ENCODE measurements around the gene AFG1L.
"Not testable (repeated sequence)": the region's sequence is repeated elsewhere in the genome, so short reads cannot be mapped to it uniquely, and the experiment has no call there.

Gene AFG1L

GRCh38 chr6:108309844-108310243 is 15.0 kb downstream of the AFG1L start:
- TF ChIP-seq CTCF (IDR thresholded peaks at IDR 0.05), result no peak
- no peaks in the 10 kb centered on the region for H3K27me3 ChIP-seq
- H3K4me3 ChIP-seq (ENCODE audit: low read depth in 1 of 2, low read length in 1 of 2), result no peak overlapping the region

GRCh38 chr6:108312605-108313004 is 17.8 kb downstream of the AFG1L start:
- Histone ChIP-seq H3K9me3 (no peaks in the 10 kb centered on the region), H3K27ac (no peak overlapping the region), H3K27me3 (no peaks in the 10 kb centered on the region), H3K4me3 (ENCODE audit: low read depth in 1 of 2, low read length in 1 of 2) (no peak overlapping the region), H3K36me3 (no peaks in the 10 kb centered on the region), H3K4me1 (ENCODE audit: control insufficient read depth in 1 of 2, insufficient read depth in 1 of 2, low read depth in 1 of 2, low read length in 1 of 2) (no peaks in the 10 kb centered on the region)
- TF ChIP-seq CTCF (IDR thresholded peaks at IDR 0.05), result no peak

More at GRCh38 chr6:108309844-108310243, 15.0 kb downstream of the AFG1L start:
- Histone ChIP-seq H3K27ac (no peak overlapping the region), H3K36me3 (no peaks in the 10 kb centered on the region), H3K9me3 (no peaks in the 10 kb centered on the region), H3K4me1 (ENCODE audit: control insufficient read depth in 1 of 2, insufficient read depth in 1 of 2, low read depth in 1 of 2, low read length in 1 of 2) (no peaks in the 10 kb centered on the region)

GRCh38 chr6:108321253-108321747 is 26.4 kb downstream of the AFG1L start:
- Histone ChIP-seq H3K9me3 (no peaks in the 10 kb centered on the region), H3K4me1 (ENCODE audit: control insufficient read depth in 1 of 2, insufficient read depth in 1 of 2, low read depth in 1 of 2, low read length in 1 of 2) (no peaks in the 10 kb centered on the region), H3K4me3 (ENCODE audit: low read depth in 1 of 2, low read length in 1 of 2) (no peak overlapping the region), H3K27ac (no peak overlapping the region), H3K36me3 (no peaks in the 10 kb centered on the region), H3K27me3 (no peaks in the 10 kb centered on the region)
- TF ChIP-seq CTCF (IDR thresholded peaks at IDR 0.05), result no peak

- no peaks in the 10 kb centered on the region for H3K36me3 ChIP-seq
- no peaks in the 10 kb centered on the region for H3K4me1 ChIP-seq (ENCODE audit: control insufficient read depth in 1 of 2, insufficient read depth in 1 of 2, low read depth in 1 of 2, low read length in 1 of 2)
- TF ChIP-seq CTCF (IDR thresholded peaks at IDR 0.05), result no peak
- H3K4me3 ChIP-seq (ENCODE audit: low read depth in 1 of 2, low read length in 1 of 2), result no peak overlapping the region
- no peaks in the 10 kb centered on the region for H3K9me3 ChIP-seq
- H3K27me3 ChIP-seq, result no peaks in the 10 kb centered on the region
- no peak overlapping the region for H3K27ac ChIP-seq
Measured at GRCh38 chr6:108322728-108323127, 27.9 kb downstream of the AFG1L start.

- H3K36me3 ChIP-seq, result no peaks in the 10 kb centered on the region
- no peak for TF ChIP-seq CTCF (IDR thresholded peaks at IDR 0.05)
- H3K4me1 ChIP-seq (ENCODE audit: control insufficient read depth in 1 of 2, insufficient read depth in 1 of 2, low read depth in 1 of 2, low read length in 1 of 2), result no peaks in the 10 kb centered on the region
Measured at GRCh38 chr6:108323710-108324466, 29.0 kb downstream of the AFG1L start.

GRCh38 chr6:108330221-108330785 is 35.4 kb downstream of the AFG1L start:
- H3K27ac ChIP-seq; H3K4me3 ChIP-seq (ENCODE audit: low read depth in 1 of 2, low read length in 1 of 2); H3K36me3 ChIP-seq; H3K4me1 ChIP-seq (ENCODE audit: control insufficient read depth in 1 of 2, insufficient read depth in 1 of 2, low read depth in 1 of 2, low read length in 1 of 2); H3K9me3 ChIP-seq; H3K27me3 ChIP-seq: not testable (repeated sequence)

More at GRCh38 chr6:108323710-108324466, 29.0 kb downstream of the AFG1L start:
- Histone ChIP-seq H3K9me3 (no peaks in the 10 kb centered on the region), H3K4me3 (ENCODE audit: low read depth in 1 of 2, low read length in 1 of 2) (no peak overlapping the region), H3K27ac (no peak overlapping the region), H3K27me3 (no peaks in the 10 kb centered on the region)
